Thyroid gland (tissue), 4 donors: ENCODE measurements around the gene KAZN. TPM values are rescaled to one million over a fixed set of nuclear protein-coding genes. Genes with fewer than 3 reads are reported as not detected.
"Not testable (repeated sequence)": the region's sequence is repeated elsewhere in the genome, so short reads cannot be mapped to it uniquely, and the experiment has no call there.

ENCODE experiments used
- DNase-seq, 2 donors: peaks; one replicate each; pipeline ENCODE4 v3.0.0-alpha.2; 2019
- H3K27ac ChIP-seq, 3 donors: fragments of 200-600 bp; sonication (generic); 1 replicate in 2 of 3; 2 replicates in 1 of 3; pipeline ENCODE4 v1.5.1; 2016 to 2019; ENCODE audit warnings: mild to moderate bottlenecking in 1 of 3, moderate library complexity in 1 of 3
- H3K27me3 ChIP-seq: fragments of 200-600 bp; sonication (generic); one replicate; pipeline ENCODE4 v1.5.1; 2019
- H3K36me3 ChIP-seq, 2 donors: fragments of 200-600 bp; sonication (generic); one replicate each; pipeline ENCODE4 v1.5.1; 2016 to 2019
- H3K4me1 ChIP-seq, 2 donors: fragments of 200-600 bp; sonication (generic); one replicate each; pipeline ENCODE4 v1.5.1; 2017 to 2019
- H3K4me3 ChIP-seq, 3 donors: fragments of 200-600 bp; sonication (generic); replicated peaks in 1 of 3; 1 replicate in 2 of 3; 2 replicates in 1 of 3; pipeline ENCODE4 v1.5.1; 2016; ENCODE audit warnings: mild to moderate bottlenecking in 1 of 3
- H3K9me3 ChIP-seq: fragments of 200-600 bp; sonication (generic); one replicate; pipeline ENCODE4 v1.5.1; 2017
- POLR2A ChIP-seq, 2 donors: fragments of 450-650 bp; IDR thresholded peaks; one replicate each; pipeline ENCODE4 v1.6.1; 2017; ENCODE audit warnings: antibody characterized with exemption in 2 of 2, mild to moderate bottlenecking in 2 of 2, moderate library complexity in 1 of 2
- WGBS, 2 donors: methylation state at CpG; one replicate each; pipeline ENCODE4 v1.1.5; 2017; 5-methylcytosine and 5-hydroxymethylcytosine counted together
- intact Hi-C: fragments of 100-400 bp; cut with DNase I; formaldehyde crosslinking; loops from one replicate; pipeline ENCODE4 v1.15.1; 2023
- total RNA-seq, 4 donors: library from RNA; depleted of rRNA; stranded (reverse); fragments of >200 nt; gene quantifications; one replicate each; pipeline ENCODE4 v1.2.3, GENCODE V29; 2016
- TF ChIP-seq, protein P1 (sequence below), 6 experiments: fragments of 200-600 bp in 3 of 6; fragments of 450-650 bp in 3 of 6; sonication (generic) in 3 of 6; IDR thresholded peaks; one replicate each; pipeline ENCODE4 v1.5.1; 2016 to 2019; ENCODE audit warnings: antibody characterized with exemption in 6 of 6, mild to moderate bottlenecking in 2 of 6, inconsistent platforms in 1 of 6, moderate library complexity in 1 of 6

The KAZN gene
- total RNA-seq, 4 donors from 2014 or later: 14.8 to 28.6 (median 18.2) TPM

DNA sequence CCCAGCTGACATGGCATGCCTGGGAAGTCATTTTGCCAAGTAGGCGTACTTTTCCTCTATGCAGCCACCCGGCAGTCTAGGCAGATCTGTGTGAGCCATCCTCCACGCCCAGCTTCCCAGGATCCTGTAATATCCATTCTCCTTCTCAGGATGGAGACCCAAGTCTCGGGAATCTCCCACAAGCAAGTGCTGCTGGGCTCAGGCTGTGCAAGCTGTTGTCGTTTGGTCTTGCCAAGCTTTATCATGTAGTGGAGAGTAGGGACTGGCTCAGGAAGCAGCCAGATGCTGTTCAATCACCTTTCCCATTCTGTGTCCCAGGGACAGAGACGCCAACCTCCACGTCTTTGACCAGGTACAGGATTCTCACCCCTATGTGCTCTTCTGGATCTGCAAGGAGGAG is 363.9 kb downstream of the KAZN start:
- Histone ChIP-seq H3K27ac (no peak overlapping the region), H3K4me3 (no peak overlapping the region), H3K4me1 (peaks cover 0 to 3% of the 10 kb centered on the region in 2 donors), H3K9me3 (no peaks in the 10 kb centered on the region), H3K36me3 (peaks cover 0 to 5% of the 10 kb centered on the region in 2 donors), H3K27me3 (no peaks in the 10 kb centered on the region)
- intact Hi-C loops: no loop called here
- no peak for DNase-seq
- no peak for TF ChIP-seq POLR2A (IDR thresholded peaks at IDR 0.05)
- TF ChIP-seq, protein P1, sequence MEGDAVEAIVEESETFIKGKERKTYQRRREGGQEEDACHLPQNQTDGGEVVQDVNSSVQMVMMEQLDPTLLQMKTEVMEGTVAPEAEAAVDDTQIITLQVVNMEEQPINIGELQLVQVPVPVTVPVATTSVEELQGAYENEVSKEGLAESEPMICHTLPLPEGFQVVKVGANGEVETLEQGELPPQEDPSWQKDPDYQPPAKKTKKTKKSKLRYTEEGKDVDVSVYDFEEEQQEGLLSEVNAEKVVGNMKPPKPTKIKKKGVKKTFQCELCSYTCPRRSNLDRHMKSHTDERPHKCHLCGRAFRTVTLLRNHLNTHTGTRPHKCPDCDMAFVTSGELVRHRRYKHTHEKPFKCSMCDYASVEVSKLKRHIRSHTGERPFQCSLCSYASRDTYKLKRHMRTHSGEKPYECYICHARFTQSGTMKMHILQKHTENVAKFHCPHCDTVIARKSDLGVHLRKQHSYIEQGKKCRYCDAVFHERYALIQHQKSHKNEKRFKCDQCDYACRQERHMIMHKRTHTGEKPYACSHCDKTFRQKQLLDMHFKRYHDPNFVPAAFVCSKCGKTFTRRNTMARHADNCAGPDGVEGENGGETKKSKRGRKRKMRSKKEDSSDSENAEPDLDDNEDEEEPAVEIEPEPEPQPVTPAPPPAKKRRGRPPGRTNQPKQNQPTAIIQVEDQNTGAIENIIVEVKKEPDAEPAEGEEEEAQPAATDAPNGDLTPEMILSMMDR (IDR thresholded peaks at IDR 0.05): no peak
- 94 to 95% methylated on average over 7 of the region's 7 CpGs for WGBS, 2 donors

DNA sequence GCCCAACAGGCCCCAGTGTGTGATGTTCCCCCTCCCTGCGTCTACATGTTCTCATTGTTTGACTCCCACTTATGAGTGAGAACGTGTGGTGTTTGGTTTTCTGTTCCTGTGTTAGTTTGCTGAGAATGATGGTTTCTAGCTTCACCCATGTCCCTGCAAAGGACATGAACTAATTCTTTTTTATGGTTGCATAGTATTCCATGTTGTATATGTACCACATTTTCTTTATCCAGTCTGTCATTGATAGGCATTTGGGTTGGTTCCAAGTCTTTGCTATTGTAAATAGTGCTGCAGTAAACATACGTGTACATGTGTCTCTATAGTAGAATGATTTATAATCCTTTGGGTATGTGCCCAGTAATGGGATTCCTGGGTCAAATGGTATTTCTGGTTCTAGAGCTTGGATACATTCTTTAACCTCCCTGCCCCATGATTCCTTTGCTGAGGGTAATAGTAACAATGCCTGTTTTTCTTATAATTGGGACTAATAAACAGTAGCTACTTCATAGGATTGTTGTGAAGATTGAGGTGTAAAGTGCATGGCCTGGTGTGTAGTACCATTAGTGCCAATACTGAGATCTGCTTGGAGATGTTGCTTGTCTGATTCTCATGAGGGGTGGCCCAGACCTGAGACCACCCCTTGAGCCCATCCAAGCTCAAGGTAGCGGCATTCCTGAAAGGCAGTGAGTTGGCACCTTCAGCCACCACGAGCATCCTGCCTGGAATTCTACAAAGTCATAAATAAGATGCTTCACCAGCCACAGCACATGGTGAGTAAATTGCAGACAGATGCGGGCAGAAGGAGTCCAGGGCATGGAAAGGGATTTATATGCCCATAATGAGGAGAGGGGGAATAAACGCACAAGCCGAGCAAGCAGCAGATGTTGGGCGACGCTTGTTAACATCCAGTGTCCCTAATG is 365.6 kb downstream of the KAZN start:
- H3K36me3 ChIP-seq, DNase-seq, H3K9me3 ChIP-seq, intact Hi-C loops, H3K4me3 ChIP-seq, H3K27me3 ChIP-seq, H3K27ac ChIP-seq: not testable (repeated sequence)
- 93 to 95% methylated on average over 10 of the region's 10 CpGs for WGBS, 2 donors
- peaks cover 0 to 11% of the 10 kb centered on the region in 2 donors for H3K4me1 ChIP-seq

DNA sequence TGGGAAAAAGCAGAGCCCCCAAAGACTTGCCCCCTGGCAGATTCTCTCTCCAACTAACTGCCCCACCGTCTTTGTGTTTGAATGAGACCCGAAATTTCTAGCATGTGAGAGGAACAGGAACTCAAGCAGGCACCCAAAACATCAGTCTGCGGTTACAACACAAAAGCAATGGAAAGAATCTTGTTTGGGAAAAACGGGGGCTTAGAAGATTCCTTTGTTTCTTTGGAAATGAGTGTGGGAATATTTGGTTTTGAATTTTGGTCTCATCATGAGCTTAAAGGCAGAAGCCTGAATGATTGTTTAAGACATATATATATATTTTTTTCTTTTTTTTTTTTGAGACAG is 366.2 kb downstream of the KAZN start:
- no peak for DNase-seq
- no peak overlapping the region for H3K4me3 ChIP-seq
- H3K36me3 ChIP-seq: peaks cover 0 to 5% of the 10 kb centered on the region in 2 donors
- 80 to 83% methylated on average over 4 of the region's 4 CpGs for WGBS, 2 donors
- H3K27ac ChIP-seq: no peak overlapping the region
- intact Hi-C loops: no loop called here
- no peaks in the 10 kb centered on the region for H3K27me3 ChIP-seq
- peaks cover 0 to 13% of the 10 kb centered on the region in 2 donors for H3K4me1 ChIP-seq
- H3K9me3 ChIP-seq: no peaks in the 10 kb centered on the region
- TF ChIP-seq POLR2A (IDR thresholded peaks at IDR 0.05): no peak
- TF ChIP-seq, protein P1 (IDR thresholded peaks at IDR 0.05): no peak

DNA sequence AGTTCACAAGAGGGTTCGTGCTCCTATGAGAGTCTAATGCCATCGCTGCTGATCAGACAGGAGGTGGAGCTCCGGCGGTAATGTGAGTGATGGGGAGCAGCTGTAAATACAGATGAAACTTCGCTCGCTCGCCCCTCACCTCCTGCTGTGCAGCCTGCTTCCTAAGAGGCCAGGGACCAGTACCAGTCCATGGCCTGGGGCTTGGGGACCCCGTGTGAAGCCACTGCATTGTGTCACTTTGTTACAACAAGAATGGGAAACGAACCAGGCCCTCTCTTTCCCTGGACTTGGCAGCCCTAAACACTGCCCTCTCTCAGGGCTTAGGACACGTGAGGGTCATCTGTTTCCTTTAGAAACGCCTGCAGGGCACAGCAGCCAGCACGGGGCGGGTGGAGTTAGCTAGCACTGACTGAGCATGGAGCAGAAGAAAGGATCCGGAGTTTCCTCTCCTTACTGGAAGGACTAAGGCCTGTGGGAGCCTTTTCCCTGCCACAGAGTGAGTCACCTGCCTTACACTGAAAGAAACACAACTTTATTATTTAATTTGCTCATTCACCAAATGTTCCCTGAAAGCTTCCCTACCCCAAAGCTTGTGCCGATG is 369.9 kb downstream of the KAZN start:
- WGBS, 2 donors: 67 to 76% methylated on average over 15 of the region's 15 CpGs
- Histone ChIP-seq H3K4me1 (peaks cover 0 to 20% of the 10 kb centered on the region in 2 donors), H3K9me3 (no peaks in the 10 kb centered on the region), H3K4me3 (no peak overlapping the region), H3K27me3 (no peaks in the 10 kb centered on the region), H3K36me3 (no peaks in the 10 kb centered on the region), H3K27ac (peak overlapping the region in 2 of 3 donors; percentile 31 to 48)
- TF ChIP-seq, protein P1 (IDR thresholded peaks at IDR 0.05): no peak
- no peak for TF ChIP-seq POLR2A (IDR thresholded peaks at IDR 0.05)
- DNase-seq: peak in 1 of 2 donors; percentile 18
- intact Hi-C loops: no loop called here

DNA sequence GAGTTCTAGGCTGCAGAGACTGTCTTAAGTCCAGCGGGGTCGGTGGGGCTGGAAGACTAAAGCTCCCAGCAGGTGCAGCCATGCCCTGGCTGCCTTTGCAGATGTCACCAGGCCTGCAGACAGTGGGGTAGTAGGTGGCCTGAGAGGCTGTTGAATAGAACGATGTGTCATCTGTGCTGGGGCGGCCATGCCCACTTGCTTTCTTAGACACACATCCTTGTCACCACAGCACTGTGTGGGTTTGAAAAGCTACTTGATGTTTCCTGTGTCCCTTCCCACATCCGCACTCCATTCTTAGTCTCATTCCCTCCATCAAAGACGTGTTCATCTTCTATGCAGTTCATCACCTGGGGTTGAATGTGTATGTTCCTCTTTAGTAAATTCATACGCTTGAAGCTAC is 370.5 kb downstream of the KAZN start:
- DNase-seq: no peak
- peak overlapping the region in 2 of 3 donors; percentile 31 to 48 for H3K27ac ChIP-seq

More for the DNA sequence above, 370.5 kb downstream of the KAZN start:
- Histone ChIP-seq H3K9me3 (no peaks in the 10 kb centered on the region), H3K4me3 (no peak overlapping the region), H3K27me3 (no peaks in the 10 kb centered on the region), H3K4me1 (peaks cover 0 to 20% of the 10 kb centered on the region in 2 donors), H3K36me3 (no peaks in the 10 kb centered on the region)
- 80 to 82% methylated on average over 5 to 7 of the region's 7 CpGs for WGBS, 2 donors
- intact Hi-C loops: no loop called here
- TF ChIP-seq, protein P1 (IDR thresholded peaks at IDR 0.05): no peak
- TF ChIP-seq POLR2A (IDR thresholded peaks at IDR 0.05): no peak
